ENCODE measurements around the gene YWHAH. TPM values are rescaled to one million over a fixed set of nuclear protein-coding genes. Genes with fewer than 3 reads are reported as not detected.

YWHAH gene
- total and polyA plus RNA-seq, 2 of the 4 experiments (the other 2 are of a cell fraction) = 147 to 173 TPM

DNA sequence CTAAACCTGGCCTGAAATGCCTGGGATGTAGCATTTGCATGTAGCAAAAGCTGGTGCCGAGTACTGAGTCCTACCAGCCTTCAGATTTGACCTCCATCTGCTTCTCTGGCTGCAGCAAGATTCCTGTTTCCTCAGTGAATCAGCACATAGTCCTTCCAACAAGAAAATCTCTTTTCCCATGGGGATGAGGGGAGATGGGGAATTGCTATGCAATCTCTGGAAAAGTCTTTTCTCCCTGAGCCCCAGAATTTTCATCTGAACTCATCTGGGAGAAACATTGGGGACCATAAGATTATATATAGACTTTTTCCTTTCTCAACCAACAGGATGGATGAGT is 32.0 kb upstream of the YWHAH start:
- Histone ChIP-seq H2BK15ac (ENCODE audit: low read depth, low read length) (no peak overlapping the region), H2BK5ac (ENCODE audit: low read depth, low read length, poor library complexity, severe bottlenecking) (no peak overlapping the region), H3K56ac (ENCODE audit: extremely low read depth, insufficient read depth, low read length) (no peak overlapping the region), H3K4me2 (ENCODE audit: low read depth, low read length) (no peak overlapping the region), H3K79me1 (ENCODE audit: low read depth in 1 of 2, low read length in 2 of 2) (no peaks in the 10 kb centered on the region), H2AFZ (replicated peaks; ENCODE audit: low read length, poor library complexity) (peak overlapping the region; percentile 47), H3K14ac (replicated peaks; ENCODE audit: low read depth, low read length) (0 out of 2 replicates have a peak overlapping the region, but pooled peaks have one; percentile 28), H3K27ac (ENCODE audit: insufficient read depth, low read length) (no peak overlapping the region), H4K91ac (ENCODE audit: insufficient read depth, low read depth, low read length) (no peak overlapping the region), H2BK20ac (ENCODE audit: low read depth, low read length) (no peak overlapping the region), H2AK9ac (replicated peaks; ENCODE audit: low read depth, low read length, poor library complexity) (no peak overlapping the region), H3K23ac (ENCODE audit: low read depth, low read length) (no peak overlapping the region), H3K9me1 (ENCODE audit: insufficient read depth, low read length) (peaks cover 10% of the 10 kb centered on the region), H2AK5ac (ENCODE audit: low read depth, low read length) (no peak overlapping the region), H3K9ac (ENCODE audit: low read depth, low read length) (no peak overlapping the region), H3K4me3 (ENCODE audit: insufficient read depth, low read depth, low read length) (no peak overlapping the region), H3K4me1 (ENCODE audit: control insufficient read depth, insufficient read depth, low read length) (peaks cover 4% of the 10 kb centered on the region; the same call in 1 of the 2 replicates), H3K36me3 (ENCODE audit: control insufficient read depth, insufficient read depth, low read length) (0 out of 2 replicates have a peak, but pooled peaks cover 2% of the 10 kb centered on the region), H3K4ac (ENCODE audit: low read depth, low read length) (no peak overlapping the region), H3K9me3 (ENCODE audit: control insufficient read depth, insufficient read depth, low read length) (no peaks in the 10 kb centered on the region), H3K18ac (ENCODE audit: low read depth, low read length) (no peak overlapping the region), H4K8ac (ENCODE audit: low read depth in 2 of 2, low read length in 2 of 2) (no peak overlapping the region), H4K20me1 (ENCODE audit: insufficient read depth, low read length) (no peaks in the 10 kb centered on the region), H3K27me3 (ENCODE audit: control insufficient read depth, insufficient read depth, low read length) (no peaks in the 10 kb centered on the region), H4K5ac (ENCODE audit: low read depth, low read length) (no peak overlapping the region), H2BK120ac (ENCODE audit: low read depth, low read length) (no peak overlapping the region)
- dilution Hi-C loops (cut with HindIII; ENCODE audit: low sequenced_read_pairs, unreplicated experiment) (no loop called here), intact Hi-C loops (cut with micrococcal nuclease) (no loop called here), in situ Hi-C loops (cut with MboI; ENCODE audit: low sequenced_read_pairs) (no loop called here)
- BruUV-seq (replicated peaks) = no TSS peak
- TF ChIP-seq MXI1 (IDR thresholded peaks at IDR 0.05; ENCODE audit: borderline replicate concordance, low read depth, low read length) = no peak
- TF ChIP-seq, protein P1, sequence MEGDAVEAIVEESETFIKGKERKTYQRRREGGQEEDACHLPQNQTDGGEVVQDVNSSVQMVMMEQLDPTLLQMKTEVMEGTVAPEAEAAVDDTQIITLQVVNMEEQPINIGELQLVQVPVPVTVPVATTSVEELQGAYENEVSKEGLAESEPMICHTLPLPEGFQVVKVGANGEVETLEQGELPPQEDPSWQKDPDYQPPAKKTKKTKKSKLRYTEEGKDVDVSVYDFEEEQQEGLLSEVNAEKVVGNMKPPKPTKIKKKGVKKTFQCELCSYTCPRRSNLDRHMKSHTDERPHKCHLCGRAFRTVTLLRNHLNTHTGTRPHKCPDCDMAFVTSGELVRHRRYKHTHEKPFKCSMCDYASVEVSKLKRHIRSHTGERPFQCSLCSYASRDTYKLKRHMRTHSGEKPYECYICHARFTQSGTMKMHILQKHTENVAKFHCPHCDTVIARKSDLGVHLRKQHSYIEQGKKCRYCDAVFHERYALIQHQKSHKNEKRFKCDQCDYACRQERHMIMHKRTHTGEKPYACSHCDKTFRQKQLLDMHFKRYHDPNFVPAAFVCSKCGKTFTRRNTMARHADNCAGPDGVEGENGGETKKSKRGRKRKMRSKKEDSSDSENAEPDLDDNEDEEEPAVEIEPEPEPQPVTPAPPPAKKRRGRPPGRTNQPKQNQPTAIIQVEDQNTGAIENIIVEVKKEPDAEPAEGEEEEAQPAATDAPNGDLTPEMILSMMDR (conservative IDR thresholded peaks at IDR 0.05; ENCODE audit: low read depth, low read length) = no peak
- no peak for TF ChIP-seq FOS (IDR thresholded peaks at IDR 0.05; ENCODE audit: low read depth, low read length)
- TF ChIP-seq RCOR1 (IDR thresholded peaks at IDR 0.05; ENCODE audit: insufficient replicate concordance, low read length) = no peak
- TF ChIP-seq CEBPB (IDR thresholded peaks at IDR 0.05; ENCODE audit: low read depth, low read length) = no peak
- no peak for TF ChIP-seq MAZ (IDR thresholded peaks at IDR 0.05; ENCODE audit: borderline replicate concordance, low read depth, low read length)
- TF ChIP-seq BHLHE40 (IDR thresholded peaks at IDR 0.05; ENCODE audit: low read depth, low read length) = no peak
- no peak for TF ChIP-seq POLR2A (IDR thresholded peaks at IDR 0.05; ENCODE audit: low read depth, low read length)
- TF ChIP-seq ELK1 (IDR thresholded peaks at IDR 0.05; ENCODE audit: borderline replicate concordance, low read depth, low read length) = no peak
- TF ChIP-seq SMC3 (IDR thresholded peaks at IDR 0.05; ENCODE audit: low read depth, low read length) = no peak
- TF ChIP-seq NFE2L2 (IDR thresholded peaks at IDR 0.05; ENCODE audit: low read depth, low read length) = no peak
- TF ChIP-seq, protein P2, sequence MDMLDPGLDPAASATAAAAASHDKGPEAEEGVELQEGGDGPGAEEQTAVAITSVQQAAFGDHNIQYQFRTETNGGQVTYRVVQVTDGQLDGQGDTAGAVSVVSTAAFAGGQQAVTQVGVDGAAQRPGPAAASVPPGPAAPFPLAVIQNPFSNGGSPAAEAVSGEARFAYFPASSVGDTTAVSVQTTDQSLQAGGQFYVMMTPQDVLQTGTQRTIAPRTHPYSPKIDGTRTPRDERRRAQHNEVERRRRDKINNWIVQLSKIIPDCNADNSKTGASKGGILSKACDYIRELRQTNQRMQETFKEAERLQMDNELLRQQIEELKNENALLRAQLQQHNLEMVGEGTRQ (IDR thresholded peaks at IDR 0.05; ENCODE audit: low read depth, low read length) = no peak
- no peak for TF ChIP-seq MAFK (IDR thresholded peaks at IDR 0.05; ENCODE audit: low read depth, low read length)
- TF ChIP-seq CHD1 (IDR thresholded peaks at IDR 0.05; ENCODE audit: low read depth, low read length) = no peak
- no peak for TF ChIP-seq RAD21 (IDR thresholded peaks at IDR 0.05; ENCODE audit: low read length)
- no peak for TF ChIP-seq RFX5 (IDR thresholded peaks at IDR 0.05; ENCODE audit: low read depth, low read length)
- ChIA-PET POLR2A (ENCODE audit: unreplicated experiment) (interaction anchor here (0.5 kb wide), 1 partner anchor 191 kb away, joined by 3 read pairs; no protein-coding TSS in a partner anchor), CTCF (no interaction called here)
- peak; percentile 58; the same call in 1 of the 2 replicates for ATAC-seq (ENCODE audit: low read depth)
- WGBS, 2 experiments (ENCODE audit: extremely low coverage in 2 of 2, insufficient read length in 1 of 2) = 86% methylated on average over 1 of the region's 1 CpG; no CpG with 5 or more reads in 1 of the 2 experiments
- peak; percentile 16 for DNase-seq
